Stimulated activated CD8-positive, alpha-beta memory T cell treated with anti-CD3 and anti-CD28 coated beads, Interleukin-15, amount 100 ng/mL, for 48 hours (primary cell): Measurements from ENCODE around the gene RDX.

ENCODE experiments used
- DNase-seq, 2 donors: peaks; one replicate each; pipeline ENCODE4 v3.0.0-alpha.2; 2020; ENCODE audit warnings: low read depth in 2 of 2

RDX gene

DNA sequence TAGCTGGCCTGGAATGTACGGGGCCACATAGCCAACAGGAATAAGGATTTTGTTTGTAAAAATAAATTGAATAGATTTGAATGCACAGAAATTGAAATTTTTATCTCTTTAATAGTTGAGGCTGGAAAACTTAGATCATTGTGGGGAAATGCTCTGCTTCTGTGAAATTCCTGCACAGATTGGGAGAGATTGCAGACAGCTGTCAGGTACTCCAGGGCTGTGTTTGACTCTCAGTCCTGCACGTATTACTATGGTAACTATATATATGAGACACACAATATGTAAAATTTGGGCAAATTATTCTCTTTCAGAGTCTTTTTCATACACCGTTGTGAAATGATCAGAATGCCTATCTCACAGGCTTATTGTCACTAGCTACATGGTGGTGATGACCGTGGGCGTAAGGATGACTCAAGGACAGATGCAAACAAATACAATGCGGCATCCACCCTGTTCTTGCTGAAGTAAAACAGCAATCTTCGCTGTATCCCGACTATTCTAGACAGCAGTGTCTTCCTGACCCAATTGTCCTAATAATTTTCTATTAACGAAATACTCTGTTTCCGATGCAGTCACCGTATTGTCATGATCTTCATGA, 123.8 kb downstream of the RDX start:
- DNase-seq: no peak

DNA sequence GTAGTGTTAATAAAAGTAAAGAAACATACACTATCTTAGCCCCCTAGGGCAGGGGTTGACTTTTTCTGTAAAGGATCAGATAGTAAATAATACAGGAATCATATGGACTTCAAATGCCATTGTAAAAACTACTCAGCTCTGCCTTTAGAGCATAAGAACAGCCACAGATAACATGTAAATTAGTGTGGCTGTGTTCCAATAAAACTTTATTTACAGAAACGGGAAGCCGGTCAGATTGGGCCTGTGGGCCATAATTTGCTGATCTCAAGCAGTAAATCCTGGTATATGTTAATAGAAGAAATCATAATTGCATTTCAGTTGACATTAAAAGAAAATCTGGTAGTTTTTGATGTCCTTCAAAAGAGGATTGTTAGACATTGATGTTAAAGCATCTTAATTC, 126.7 kb downstream of the RDX start:
- no peak for DNase-seq

DNA sequence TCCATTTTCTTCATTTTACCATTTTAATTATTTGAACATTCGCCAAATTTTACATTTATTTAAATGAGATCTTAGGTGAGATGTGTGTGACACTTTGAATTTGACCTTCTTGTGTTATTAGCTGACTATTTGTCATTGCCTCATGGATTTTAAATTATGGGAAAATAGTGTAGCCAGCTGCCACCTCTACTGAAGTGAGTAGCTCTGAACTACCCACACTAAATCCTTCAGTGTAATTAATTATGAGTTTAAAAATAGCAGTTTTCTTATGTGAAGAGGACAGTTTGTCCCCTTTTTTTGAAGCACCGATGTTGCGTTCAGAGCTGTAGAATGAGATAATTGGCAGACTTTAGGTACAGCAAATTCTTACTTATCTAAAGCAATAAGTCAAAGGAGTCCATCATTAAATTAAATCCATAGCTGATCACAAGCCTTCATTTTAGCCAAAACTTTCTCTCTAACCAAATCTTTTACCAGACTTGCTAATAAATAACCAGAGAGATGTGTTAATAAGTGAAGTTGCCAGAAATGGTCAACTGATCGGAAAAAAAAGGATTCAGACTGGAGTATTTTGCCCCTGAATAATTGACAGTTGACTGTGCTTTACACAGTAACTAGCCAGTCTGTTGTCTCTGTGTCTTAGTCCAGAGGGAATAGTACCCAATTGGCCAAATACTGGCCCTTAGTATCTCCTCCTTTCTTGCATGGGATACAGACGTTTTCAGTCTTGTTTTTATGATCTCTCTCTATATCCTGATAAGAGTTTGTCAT, 128.2 kb downstream of the RDX start:
- no peak for DNase-seq

DNA sequence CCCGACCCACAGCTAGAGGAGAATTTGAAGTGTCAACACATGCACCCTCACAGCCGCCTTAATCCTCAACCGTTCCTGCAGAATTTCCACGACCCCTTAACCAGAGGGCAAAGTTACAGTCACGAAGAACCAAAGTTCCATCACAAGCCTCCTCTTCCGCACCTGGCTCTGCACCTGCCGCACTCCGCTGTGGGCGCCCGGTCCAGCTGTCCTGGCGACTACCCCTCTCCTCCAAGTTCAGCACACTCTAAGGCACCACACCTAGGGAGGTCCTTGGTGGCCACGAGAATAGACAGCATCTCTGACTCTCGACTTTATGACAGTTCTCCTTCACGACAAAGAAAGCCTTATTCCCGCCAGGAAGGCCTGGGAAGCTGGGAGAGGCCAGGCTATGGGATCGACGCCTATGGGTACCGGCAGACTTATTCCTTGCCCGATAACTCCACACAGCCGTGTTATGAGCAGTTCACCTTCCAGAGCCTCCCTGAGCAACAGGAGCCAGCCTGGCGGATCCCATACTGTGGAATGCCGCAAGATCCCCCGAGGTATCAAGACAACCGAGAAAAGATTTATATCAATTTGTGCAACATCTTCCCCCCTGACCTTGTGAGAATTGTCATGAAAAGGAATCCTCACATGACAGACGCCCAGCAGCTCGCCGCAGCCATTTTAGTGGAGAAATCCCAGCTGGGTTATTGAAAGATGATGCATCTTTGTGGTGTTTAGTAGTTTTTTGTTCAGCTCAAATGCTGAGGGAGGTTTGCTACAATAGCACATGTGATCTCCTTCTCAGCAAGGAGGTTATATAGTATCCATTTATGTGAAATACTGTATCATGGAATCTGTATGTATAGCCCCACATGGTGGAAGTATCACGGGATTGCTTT, 131.1 kb downstream of the RDX start:
- DNase-seq: no peak

DNA sequence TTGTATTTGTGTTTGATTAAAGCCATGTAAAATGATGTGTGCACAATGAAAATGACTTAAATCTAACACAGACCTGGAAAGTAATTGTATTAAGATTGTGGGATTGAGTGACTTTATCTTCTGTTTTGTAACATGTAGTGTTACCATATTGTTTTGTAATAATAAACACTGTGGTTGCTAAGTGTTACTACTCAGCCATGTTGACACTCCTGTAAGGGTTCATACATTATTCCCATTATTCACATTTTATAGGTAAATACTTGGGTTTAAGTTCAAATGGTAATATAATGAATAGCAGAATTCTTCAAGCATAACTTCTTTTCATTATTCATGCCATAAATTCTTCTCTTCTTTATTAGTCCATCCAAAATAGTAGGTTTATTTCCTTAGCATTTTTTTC, 134.2 kb downstream of the RDX start:
- DNase-seq: no peak

DNA sequence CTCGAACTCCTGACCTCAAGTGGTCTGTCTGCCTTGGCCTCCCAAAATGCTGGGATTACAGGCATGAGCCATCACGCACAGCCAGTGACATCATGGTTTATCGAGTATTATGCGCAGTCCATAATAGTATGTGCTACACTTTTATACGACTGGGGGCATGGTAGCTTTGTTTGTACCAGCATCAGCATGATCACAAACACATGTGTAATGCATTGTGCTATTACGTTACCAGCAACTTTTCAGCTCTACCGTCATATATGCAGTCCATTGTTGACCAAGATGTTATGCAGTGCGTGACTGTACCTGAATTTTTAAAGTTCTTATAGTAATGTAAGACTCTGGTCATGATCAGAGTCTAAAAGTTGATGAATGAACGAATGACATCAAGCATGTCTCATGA, 135.4 kb downstream of the RDX start:
- no peak for DNase-seq

DNA sequence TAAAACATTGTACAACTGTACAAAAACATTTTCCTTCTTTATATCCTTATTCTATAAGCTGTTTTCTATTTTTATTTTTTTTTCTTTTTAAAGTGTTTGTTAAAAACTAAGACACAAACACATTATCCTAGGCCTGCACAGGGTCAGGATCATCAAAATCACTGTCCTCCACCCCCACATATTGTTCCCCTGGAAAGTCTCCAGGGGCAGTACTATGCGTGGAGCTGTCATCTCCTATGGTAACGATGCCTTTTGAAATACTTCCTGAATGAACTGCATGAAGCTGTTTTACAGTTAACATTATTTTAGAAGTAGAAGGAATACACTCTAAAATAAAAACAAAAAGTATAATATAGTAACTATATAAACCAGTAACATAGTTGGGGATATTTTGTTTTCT, 136.0 kb downstream of the RDX start:
- no peak for DNase-seq

DNA sequence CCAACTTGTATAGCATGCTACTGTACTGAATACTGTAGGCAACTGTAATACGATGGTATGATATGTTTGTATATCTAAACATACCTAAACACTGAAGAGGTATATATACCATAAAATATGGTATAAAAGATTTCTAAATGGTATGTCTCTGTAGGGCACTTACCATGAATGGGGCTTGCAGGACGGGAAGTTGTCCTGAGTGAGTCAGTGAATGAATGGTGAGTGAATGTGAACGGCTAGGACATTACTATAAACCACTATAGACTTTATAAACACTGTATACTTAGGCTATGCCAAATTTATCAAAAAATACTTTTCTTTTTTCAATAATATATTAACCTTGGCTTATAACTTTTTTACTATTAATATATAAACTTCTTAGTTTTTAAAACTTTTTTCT, 136.4 kb downstream of the RDX start:
- no peak for DNase-seq

DNA sequence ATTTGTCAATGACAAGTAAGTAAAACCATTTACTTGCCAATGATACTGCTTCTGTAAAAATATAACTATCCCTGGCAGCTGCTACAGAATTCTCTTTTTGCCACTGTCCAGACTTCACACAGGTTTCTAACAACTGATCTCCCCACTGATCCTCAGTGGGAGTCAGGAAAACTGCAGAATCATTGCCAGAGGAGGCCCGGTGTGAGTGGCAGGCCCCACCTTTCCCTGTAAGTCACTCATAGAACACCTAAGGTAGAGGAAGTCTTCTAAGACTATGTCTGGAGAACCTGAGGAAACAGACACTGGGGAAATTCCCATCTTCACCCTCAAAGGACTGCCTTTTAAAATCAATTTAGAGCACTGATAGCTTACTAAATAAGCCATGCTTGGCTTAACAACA, 136.9 kb downstream of the RDX start:
- DNase-seq: no peak

DNA sequence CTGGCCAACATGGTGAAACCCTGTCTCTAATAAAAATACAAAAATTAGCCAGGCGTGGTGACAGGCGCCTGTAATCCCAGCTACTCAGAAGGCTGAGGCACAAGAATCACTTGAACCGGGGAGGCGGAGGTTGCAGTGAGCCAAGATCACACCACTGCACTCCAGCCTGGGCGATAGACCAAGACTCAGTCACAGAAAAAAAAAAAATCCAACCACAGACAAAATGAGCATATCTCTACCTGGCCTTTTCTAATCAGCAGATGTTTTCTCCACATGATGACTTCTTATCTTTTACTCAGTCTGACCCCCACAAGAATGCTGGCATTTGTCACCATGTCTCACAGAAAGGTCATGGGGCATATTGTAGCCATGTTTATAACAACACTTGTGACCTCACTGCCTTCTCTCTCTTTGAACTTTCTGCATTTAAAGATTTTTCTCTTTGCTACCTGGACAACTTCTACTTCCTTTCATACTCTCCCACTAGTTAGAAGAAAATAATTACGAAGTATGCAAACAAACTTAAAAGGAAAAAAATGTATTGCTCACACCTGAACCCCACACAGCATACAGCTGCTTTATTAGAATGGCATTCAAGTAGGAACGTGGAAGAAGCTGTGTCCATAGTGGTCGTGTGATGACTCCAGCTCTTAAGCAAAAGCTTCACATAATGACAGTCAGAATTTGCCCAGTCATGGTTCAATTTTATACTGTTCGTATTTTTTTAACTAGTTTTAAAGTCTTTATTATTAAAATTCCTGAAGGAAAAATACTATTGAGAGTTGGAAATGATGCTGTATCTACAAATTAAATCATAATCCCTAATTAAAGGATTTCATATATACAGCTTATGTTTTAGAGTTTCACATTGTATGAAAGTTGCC, 137.9 kb downstream of the RDX start:
- no peak for DNase-seq

DNA sequence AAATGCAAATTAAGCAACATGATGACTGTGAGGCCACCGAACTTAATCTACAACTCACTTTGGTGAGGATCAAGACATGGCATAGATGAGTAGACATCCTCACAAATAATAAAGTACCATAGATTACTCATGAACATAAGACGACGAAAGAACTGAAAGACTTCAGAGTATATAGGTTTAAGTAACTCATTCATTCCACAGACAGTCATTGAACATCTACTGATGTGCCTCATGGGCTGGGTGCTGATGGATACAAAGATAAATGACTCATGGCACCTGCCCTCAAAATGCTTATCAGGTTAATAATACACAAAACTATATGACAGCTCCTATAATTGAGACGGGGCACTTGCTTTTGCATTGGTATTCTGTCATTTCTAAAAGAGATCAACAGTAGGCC, 139.9 kb downstream of the RDX start:
- DNase-seq: no peak

DNA sequence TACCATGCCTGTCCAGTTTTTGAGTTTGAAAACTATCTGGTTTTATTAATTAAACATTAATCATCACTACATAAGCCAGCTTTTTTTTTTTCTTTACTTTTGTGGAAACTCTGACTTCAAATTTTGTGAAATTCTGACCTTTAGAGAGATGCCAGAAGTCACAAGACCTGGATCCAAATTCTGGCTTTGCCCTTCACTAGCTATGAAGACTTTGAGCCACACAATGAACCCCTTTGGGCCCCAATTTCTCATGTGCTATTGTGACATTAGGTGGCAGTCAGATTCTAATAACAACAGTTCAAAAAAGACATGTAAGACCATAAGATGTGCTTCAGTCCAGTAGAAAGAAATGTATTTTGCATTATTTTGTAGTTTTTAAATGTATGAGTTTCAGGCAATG, 142.9 kb downstream of the RDX start:
- no peak for DNase-seq

DNA sequence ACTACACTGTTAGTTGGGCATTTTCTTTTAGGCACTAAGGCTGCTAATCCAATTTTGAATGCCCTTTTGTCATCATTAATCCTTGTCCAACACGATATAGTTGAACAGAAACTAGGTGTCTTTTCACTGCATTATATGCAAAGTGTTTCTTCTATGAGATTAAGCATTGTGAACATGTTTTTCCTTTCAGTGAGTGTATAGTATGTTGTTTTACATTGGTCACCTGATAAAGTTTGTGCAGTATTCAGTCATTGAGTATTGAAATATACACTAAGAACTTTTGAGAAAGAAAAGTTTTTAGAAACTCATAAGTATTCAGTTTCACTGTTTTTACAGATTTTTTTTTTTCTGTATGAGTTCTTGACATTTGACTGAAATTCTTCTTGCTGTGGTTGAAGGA, 144.2 kb downstream of the RDX start:
- DNase-seq: no peak

DNA sequence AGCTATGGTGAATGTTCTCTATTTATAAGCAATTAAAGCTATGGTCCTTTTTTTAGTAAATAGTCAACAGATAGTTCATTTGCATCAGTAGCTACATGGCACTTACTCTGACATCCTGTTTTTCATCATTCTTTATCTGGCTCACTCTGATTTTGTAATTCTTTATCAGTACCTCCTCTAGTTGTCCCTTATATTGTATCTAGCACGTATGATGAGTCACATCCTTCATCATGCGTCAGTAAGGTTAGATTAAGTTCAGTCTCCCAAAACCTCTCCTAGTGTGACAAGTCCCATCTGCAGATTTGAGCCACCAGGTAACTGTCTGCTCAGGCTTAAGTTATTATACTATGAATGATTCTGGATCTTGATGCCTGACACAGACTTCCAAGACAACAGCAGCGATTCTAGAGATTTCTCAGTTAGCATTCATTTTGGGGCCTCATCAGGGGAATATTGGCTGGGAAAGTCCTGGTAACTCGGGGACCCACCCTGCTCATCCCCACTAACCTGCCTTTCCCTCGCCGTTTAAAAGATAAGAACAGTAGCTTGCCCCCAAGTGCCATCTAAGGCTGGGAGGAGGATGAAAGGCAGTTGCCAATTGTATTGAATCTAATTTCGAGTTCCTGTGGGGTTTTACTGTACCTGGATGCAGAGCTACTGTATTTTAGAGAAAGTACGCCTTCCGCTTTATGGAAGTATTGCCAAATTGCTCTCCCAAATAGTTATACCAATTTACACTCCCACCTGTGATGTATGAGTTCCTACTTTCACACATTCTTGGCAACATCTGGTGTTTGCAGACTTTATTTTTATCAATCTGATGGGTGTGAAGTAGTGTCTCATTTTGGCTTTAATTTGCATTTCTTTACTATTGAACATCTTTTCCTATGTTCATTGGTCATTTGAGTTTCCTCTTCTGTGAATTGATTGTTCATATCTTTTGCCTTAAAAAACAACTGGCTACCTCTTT, 147.4 kb downstream of the RDX start:
- DNase-seq: no peak

DNA sequence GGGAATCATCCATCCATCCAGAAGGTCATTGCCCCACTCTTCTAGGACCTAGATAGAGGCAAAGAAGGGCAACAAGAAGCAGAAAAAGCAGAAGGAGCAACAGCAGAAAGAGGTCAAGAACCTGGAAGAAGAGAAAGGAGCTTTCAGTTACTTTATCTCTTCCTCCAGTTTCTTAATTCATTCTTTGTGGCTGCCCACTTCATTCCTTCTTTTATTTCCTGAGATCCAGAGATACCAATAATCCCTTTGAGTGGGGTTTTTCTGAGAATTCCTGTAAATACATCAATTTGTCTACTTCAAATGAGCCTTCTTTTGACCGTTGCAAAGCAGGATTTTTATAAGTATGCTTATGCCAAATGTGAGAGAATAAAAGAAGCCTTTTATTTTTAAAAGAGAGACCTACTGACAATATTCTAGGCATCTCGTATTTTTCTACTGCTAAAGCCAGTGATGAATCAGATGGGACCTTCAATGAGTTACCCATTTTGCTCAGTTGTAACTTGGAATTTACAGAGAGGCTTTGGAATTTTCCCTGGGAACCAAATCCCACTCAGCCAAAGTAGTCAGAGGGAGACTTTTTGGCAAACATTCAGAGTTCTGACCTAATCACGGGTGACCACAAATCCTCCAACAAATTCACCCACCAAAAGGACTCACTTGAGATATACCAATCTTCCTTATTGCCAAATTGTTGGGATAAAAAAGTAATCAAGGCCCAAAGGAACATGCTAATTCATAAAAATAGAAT, 148.3 kb downstream of the RDX start:
- no peak for DNase-seq

DNA sequence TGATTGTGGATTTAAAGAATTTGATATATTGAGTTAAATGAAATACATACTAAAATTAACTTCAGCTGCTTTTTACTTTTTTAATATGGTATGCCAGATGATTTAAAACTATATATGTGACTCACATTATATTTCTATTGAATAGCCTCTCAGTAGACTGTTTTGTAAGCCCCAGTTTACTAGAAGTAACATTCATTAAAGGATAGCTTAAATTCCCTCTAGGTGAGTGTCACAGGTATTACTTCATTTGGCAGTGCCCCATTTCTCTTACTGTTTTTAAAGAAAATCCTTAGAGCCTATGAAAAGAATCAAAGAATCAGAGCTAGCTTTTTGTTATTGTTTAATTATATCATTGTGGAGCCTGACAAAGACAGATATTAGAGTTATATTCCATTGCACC, 154.6 kb downstream of the RDX start:
- DNase-seq: no peak

DNA sequence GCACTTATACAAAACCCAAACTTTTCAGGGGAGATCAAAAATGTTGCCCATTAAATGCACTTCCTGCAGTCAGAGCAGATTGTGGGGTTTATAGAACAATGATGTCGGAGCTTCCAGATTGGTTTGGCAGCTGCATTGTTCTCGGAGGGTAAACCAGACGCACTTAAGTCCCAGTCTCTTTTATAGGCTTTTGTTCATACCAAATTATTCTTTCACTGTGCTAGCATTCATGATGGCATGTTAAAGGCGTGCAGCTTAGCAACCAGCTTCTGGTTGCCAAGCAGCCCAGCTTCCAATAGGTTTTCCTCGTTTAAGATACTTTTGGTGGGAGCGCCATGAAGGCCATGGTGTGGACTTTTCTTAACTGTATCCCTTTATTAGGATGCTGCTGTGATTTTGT, 162.3 kb downstream of the RDX start:
- no peak for DNase-seq

DNA sequence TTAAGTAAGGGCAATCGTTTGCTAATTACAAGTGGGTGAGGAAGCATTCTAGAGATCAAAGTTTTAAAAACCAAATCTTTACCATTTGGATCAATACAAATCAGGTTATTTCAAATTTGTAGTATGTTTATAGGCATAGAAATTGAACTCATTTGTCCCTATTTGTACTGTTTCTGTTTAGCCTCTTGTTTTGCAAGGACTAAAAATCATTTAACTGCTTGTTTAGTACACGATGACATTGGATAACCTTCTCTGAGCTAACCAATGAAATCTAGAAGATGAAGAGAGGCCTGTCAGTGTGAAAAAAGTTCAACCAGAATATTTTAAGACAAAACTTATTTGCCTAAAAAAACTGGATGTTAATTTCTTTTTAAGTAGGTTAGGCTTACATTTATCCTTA, 163.3 kb downstream of the RDX start:
- no peak for DNase-seq

DNA sequence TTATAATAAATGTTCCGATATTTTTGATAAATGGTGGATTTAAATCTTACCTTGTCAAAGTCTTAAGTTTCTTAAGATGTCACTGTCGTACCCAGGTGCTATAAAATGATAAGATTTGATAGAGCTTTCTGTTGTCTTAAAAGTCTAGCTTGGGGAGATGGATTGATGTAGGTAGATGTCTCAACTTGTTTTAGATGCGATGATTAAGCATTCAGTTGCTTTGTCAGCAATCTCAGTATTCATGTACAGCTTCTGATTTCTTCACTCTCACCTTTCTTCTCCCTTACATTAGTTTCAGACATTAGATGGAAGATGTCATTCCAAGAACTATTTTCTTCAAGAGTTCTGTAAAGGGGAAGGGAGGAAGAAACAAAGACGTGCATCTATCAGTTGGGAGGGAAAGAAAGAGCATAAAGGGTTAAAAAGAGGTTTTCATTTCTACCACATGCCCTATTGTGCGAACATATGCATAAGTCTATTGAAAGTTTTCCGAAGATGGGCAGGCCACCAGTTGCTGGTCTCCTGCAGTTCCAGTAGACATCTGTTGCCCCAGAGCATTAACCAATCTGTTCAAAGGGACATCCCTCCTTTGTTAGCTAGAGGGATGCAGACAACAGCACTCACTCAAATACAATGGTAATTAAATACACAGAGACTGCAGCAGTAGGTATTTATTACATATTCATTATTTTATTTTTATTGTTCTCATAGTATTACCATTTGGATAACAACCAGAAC, 164.9 kb downstream of the RDX start:
- no peak for DNase-seq
